Keratinocyte (primary cell): Measurements from ENCODE around the gene TIMM10B. TPM values are rescaled to one million over a fixed set of nuclear protein-coding genes. Genes with fewer than 3 reads are reported as not detected.

Source experiments
- DNase-seq: peaks from one replicate; pipeline ENCODE4 v3.0.0-alpha.2; 2011; ENCODE audit warnings: low read depth, missing footprints, low spot score
- FAIRE-seq: peaks from 2 replicates; lab custom pipeline; 2011; peaks lifted over from hg19 to GRCh38; lab: Jason Lieb, UNC
- H2AFZ ChIP-seq: 2 replicates; pipeline ENCODE4 v1.6.0; 2012; ENCODE audit warnings: low read length, control low read depth, inconsistent platforms; ENCODE audit not compliant: control insufficient read depth
- H3K27ac ChIP-seq: 2 replicates; pipeline ENCODE4 v1.5.1; 2011; ENCODE audit warnings: low read length; ENCODE audit not compliant: control insufficient read depth, insufficient read depth
- H3K27me3 ChIP-seq: 3 replicates; pipeline ENCODE4 v1.6.0; 2011; ENCODE audit warnings: low read length; ENCODE audit not compliant: control insufficient read depth, insufficient read depth; ENCODE audit errors: extremely low read depth
- H3K36me3 ChIP-seq, 2 experiments: 2 replicates in 1 of 2; 3 replicates in 1 of 2; pipeline ENCODE4 v1.5.1; 2011; ENCODE audit warnings: low read length in 2 of 2, mild to moderate bottlenecking in 1 of 2; ENCODE audit not compliant: control insufficient read depth in 2 of 2, insufficient read depth in 2 of 2; ENCODE audit errors: extremely low read depth in 1 of 2
- H3K4me1 ChIP-seq: 3 replicates; pipeline ENCODE4 v1.5.1; 2011; ENCODE audit warnings: low read length; ENCODE audit not compliant: control insufficient read depth, insufficient read depth; ENCODE audit errors: extremely low read depth
- H3K4me2 ChIP-seq: 3 replicates; pipeline ENCODE4 v1.6.0; 2011; ENCODE audit warnings: low read depth, low read length; ENCODE audit not compliant: control insufficient read depth, insufficient read depth; ENCODE audit errors: extremely low read depth
- H3K4me3 ChIP-seq, 3 experiments: fragments of 200-600 bp in 1 of 3; sonication (generic) in 1 of 3; 2 replicates in 2 of 3; 3 replicates in 1 of 3; pipeline ENCODE4 v1.5.1; 2011 to 2016; ENCODE audit warnings: low read length in 3 of 3, mild to moderate bottlenecking in 3 of 3, control low read depth in 2 of 3, inconsistent platforms in 1 of 3, low read depth in 1 of 3, mixed read lengths in 1 of 3, mixed run types in 1 of 3, moderate library complexity in 1 of 3; ENCODE audit not compliant: control insufficient read depth in 2 of 3, insufficient read depth in 2 of 3; ENCODE audit errors: extremely low read depth in 1 of 3
- H3K79me2 ChIP-seq: 2 replicates; pipeline ENCODE4 v1.6.0; 2012; ENCODE audit warnings: low read length; ENCODE audit not compliant: control insufficient read depth, insufficient read depth
- H3K9ac ChIP-seq: 3 replicates; pipeline ENCODE4 v1.6.0; 2011; ENCODE audit warnings: low read length; ENCODE audit not compliant: control insufficient read depth, insufficient read depth; ENCODE audit errors: extremely low read depth
- H3K9me1 ChIP-seq: 3 replicates; pipeline ENCODE4 v1.6.0; 2011; ENCODE audit warnings: low read length; ENCODE audit not compliant: control insufficient read depth, insufficient read depth; ENCODE audit errors: extremely low read depth
- H3K9me3 ChIP-seq: 2 replicates; pipeline ENCODE4 v1.5.1; 2012; ENCODE audit warnings: low read depth, low read length; ENCODE audit not compliant: control insufficient read depth
- H4K20me1 ChIP-seq: 3 replicates; pipeline ENCODE4 v1.6.0; 2011; ENCODE audit warnings: low read length; ENCODE audit not compliant: control insufficient read depth, insufficient read depth; ENCODE audit errors: extremely low read depth
- EZH2 ChIP-seq: IDR thresholded peaks from one replicate; pipeline ENCODE4 v1.6.1; 2012; ENCODE audit warnings: inconsistent platforms, mild to moderate bottlenecking, low read length, moderate library complexity
- dilution Hi-C: fragments of 300-500 bp; cut with MboI; formaldehyde crosslinking; loops from one replicate; pipeline ENCODE4 v1.7.0; 2020; ENCODE audit warnings: low sequenced_read_pairs; ENCODE audit not compliant: extremely low pct_ligation_motif_present
- polyA plus RNA-seq, 5 experiments: library from polyadenylated mRNA; depleted of rRNA in 3 of 5; stranded (reverse) in 3 of 5; stranded (forward) in 1 of 5; unstranded in 1 of 5; fragments of >200 nt; gene quantifications; 1 replicate in 1 of 5; 2 replicates in 3 of 5; 3 replicates in 1 of 5; pipeline versions ENCODE4 v1.2.1 to v1.2.3, GENCODE V29; 2011 to 2012; ENCODE audit warnings: missing spikeins in 2 of 5, low read depth in 1 of 5, low replicate concordance in 1 of 5
- TF ChIP-seq, protein P1 (sequence below), 3 experiments: IDR thresholded peaks in 1 of 3; conservative IDR thresholded peaks in 1 of 3; optimal IDR thresholded peaks in 1 of 3; 2 replicates in 2 of 3; 3 replicates in 1 of 3; pipeline versions ENCODE3 to v1.5.1; 2011; ENCODE audit warnings: low read length in 3 of 3, mild to moderate bottlenecking in 3 of 3, moderate library complexity in 2 of 3, control low read depth in 1 of 3, inconsistent platforms in 1 of 3; ENCODE audit not compliant: insufficient read depth in 2 of 3; ENCODE audit errors: extremely low read depth in 1 of 3

TIMM10B gene
- polyA plus RNA-seq, 1 donor (not counting 4 experiments of a cell fraction or from before 2014, with no cell fraction given), result 34.1 TPM

DNA sequence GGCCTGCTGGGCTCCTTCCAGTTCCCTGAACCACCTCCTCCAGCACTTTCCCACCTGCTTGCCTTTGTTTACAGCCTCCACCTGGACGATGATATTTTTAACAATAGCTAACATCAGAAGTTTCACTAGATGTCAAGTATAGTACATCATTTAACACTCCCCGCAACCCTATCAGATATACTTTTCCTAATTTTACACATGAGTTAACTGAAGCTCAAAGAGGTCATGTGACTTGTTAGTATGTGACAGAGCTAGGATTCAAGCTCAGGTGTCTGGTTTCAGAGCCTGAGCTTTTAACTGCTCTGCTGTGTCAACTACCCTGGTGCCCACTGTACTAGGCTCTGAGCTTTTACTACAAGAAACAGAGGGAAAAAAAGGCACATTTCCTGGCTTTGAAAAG, 26.2 kb upstream of the TIMM10B start:
- Histone ChIP-seq H3K9me1 (no peaks in the 10 kb centered on the region), H3K27ac (no peak overlapping the region), H3K4me1 (no peaks in the 10 kb centered on the region), H3K36me3 (peaks cover 5 to 24% of the 10 kb centered on the region in 2 experiments), H3K27me3 (no peaks in the 10 kb centered on the region), H3K4me3 (no peak overlapping the region), H2AFZ (no peak overlapping the region), H3K9me3 (no peaks in the 10 kb centered on the region), H3K4me2 (no peak overlapping the region), H4K20me1 (no peaks in the 10 kb centered on the region), H3K79me2 (no peaks in the 10 kb centered on the region), H3K9ac (no peak overlapping the region)
- FAIRE-seq (no peak), DNase-seq (no peak)
- TF ChIP-seq, protein P1, sequence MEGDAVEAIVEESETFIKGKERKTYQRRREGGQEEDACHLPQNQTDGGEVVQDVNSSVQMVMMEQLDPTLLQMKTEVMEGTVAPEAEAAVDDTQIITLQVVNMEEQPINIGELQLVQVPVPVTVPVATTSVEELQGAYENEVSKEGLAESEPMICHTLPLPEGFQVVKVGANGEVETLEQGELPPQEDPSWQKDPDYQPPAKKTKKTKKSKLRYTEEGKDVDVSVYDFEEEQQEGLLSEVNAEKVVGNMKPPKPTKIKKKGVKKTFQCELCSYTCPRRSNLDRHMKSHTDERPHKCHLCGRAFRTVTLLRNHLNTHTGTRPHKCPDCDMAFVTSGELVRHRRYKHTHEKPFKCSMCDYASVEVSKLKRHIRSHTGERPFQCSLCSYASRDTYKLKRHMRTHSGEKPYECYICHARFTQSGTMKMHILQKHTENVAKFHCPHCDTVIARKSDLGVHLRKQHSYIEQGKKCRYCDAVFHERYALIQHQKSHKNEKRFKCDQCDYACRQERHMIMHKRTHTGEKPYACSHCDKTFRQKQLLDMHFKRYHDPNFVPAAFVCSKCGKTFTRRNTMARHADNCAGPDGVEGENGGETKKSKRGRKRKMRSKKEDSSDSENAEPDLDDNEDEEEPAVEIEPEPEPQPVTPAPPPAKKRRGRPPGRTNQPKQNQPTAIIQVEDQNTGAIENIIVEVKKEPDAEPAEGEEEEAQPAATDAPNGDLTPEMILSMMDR (optimal IDR thresholded peaks at IDR 0.05 in 1 of 3, IDR thresholded peaks at IDR 0.05 in 1 of 3, conservative IDR thresholded peaks at IDR 0.05 in 1 of 3; ENCODE audit: extremely low read depth in 1 of 3, insufficient read depth in 2 of 3, low read length in 3 of 3), result no peak
- TF ChIP-seq EZH2, result no peak
- dilution Hi-C loops, result no loop called here

DNA sequence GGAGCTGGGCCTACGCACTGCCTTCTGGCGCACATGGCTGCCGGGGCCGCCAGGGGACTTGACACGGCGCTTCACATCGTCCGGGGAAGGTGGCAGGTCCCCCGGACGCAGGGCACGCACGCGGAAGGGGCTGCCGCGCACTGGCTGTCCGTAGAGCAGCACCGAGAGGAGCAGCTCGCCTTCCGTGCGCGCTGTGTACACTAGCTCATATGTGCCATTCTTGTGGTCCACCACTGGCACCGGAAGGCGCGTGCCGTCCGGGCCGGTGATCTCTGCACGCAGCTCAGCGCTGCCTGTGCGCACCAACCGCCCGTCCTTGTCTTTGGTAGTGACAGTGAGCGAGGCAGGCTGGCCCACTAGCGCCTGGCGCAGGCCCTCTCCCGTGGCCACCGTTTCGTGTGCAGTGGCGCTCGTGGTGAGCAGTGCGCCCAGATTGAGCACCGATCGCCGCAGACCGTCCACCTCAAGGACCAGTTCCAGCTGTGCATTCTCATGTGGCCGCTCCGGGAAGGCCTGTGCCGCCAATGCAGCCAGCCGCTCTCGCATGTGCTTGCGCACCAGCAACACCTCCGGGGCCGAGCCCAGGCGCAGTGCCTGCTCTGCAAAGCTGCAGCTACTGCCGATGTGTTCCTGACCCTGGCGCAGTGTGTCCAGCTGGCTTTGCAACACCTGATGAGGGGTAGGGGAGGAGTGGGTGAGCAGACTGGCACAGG, 24.8 kb upstream of the TIMM10B start:
- no peaks in the 10 kb centered on the region for H3K4me1 ChIP-seq
- no peaks in the 10 kb centered on the region for H3K9me3 ChIP-seq
- no peaks in the 10 kb centered on the region for H3K27me3 ChIP-seq
- H3K79me2 ChIP-seq, result no peaks in the 10 kb centered on the region
- H3K4me2 ChIP-seq, result no peak overlapping the region
- H3K36me3 ChIP-seq, result peaks cover 0 to 20% of the 10 kb centered on the region in 2 experiments
- FAIRE-seq, result no peak
- TF ChIP-seq EZH2, result no peak
- TF ChIP-seq, protein P1 (optimal IDR thresholded peaks at IDR 0.05 in 1 of 3, IDR thresholded peaks at IDR 0.05 in 1 of 3, conservative IDR thresholded peaks at IDR 0.05 in 1 of 3; ENCODE audit: extremely low read depth in 1 of 3, insufficient read depth in 2 of 3, low read length in 3 of 3), result no peak
- no peak overlapping the region for H3K27ac ChIP-seq
- dilution Hi-C loops, result no loop called here
- H3K4me3 ChIP-seq, result no peak overlapping the region
- no peak for DNase-seq
- H2AFZ ChIP-seq, result no peak overlapping the region
- H3K9me1 ChIP-seq, result no peaks in the 10 kb centered on the region
- H3K9ac ChIP-seq, result no peak overlapping the region
- no peaks in the 10 kb centered on the region for H4K20me1 ChIP-seq
